HG02852 (cell line): ENCODE results near the gene STIMATE.

Source experiments
- ATAC-seq: cut with Tn5 transposase; IDR thresholded peaks from one replicate; pipeline ENCODE4 v1.9.1; 2021; ENCODE audit warnings: mild to moderate bottlenecking, moderate library complexity; ENCODE audit not compliant: unreplicated experiment

Gene STIMATE

GRCh38 chr3:52793702-52794611 is 103.4 kb downstream of the STIMATE start:
- no peak for ATAC-seq

GRCh38 chr3:52792961-52793695 is 104.2 kb downstream of the STIMATE start:
- no peak for ATAC-seq

GRCh38 chr3:52792413-52792812 is 104.9 kb downstream of the STIMATE start:
- no peak for ATAC-seq

GRCh38 chr3:52791928-52792327 is 105.4 kb downstream of the STIMATE start:
- no peak for ATAC-seq

GRCh38 chr3:52791366-52791765 is 106.0 kb downstream of the STIMATE start:
- ATAC-seq = no peak

GRCh38 chr3:52790741-52791140 is 106.6 kb downstream of the STIMATE start:
- no peak for ATAC-seq

- no peak for ATAC-seq
These were observed 107.0 kb downstream of the STIMATE start for GRCh38 chr3:52790337-52790736.

GRCh38 chr3:52789746-52790040 is 107.7 kb downstream of the STIMATE start:
- no peak for ATAC-seq

GRCh38 chr3:52788890-52789745 is 108.2 kb downstream of the STIMATE start:
- ATAC-seq = no peak

GRCh38 chr3:52787672-52788625 is 109.4 kb downstream of the STIMATE start:
- no peak for ATAC-seq

- ATAC-seq = no peak
These were observed 110.1 kb downstream of the STIMATE start for GRCh38 chr3:52787246-52787645.
